IMR-90 (cell line): Measurements from ENCODE around the gene MCUB. TPM values are rescaled to one million over a fixed set of nuclear protein-coding genes. Genes with fewer than 3 reads are reported as not detected.

Experiments
- ATAC-seq: fragments of 200-7000 bp; cut with Tn5 transposase; 2 replicates; pipeline ENCODE4 v1.9.1; 2020; ENCODE audit warnings: low read depth, mild to moderate bottlenecking, moderate library complexity
- BruUV-seq: library from RNA; stranded (reverse); fragments of 400-500 nt; replicated peaks from 2 replicates; lab custom pipeline; 2021; lab: Mats Ljungman, UMichigan
- CTCF ChIA-PET: fragments of 300-600 bp; formaldehyde crosslinking; extraction: SDS; loops from one replicate; lab custom pipeline; 2021; ENCODE audit warnings: antibody characterized with exemption; lab: Yijun Ruan, JAX
- POLR2A ChIA-PET: fragments of 300-600 bp; sonication (Branson Sonifier 250); formaldehyde crosslinking; loops from one replicate; lab custom pipeline; 2022; ENCODE audit warnings: antibody characterized with exemption; ENCODE audit not compliant: unreplicated experiment; lab: Charles Lee
- DNase-seq: peaks from one replicate; pipeline ENCODE4 v3.0.0; 2013
- H2AFZ ChIP-seq: replicated peaks from 2 replicates; pipeline ENCODE3; 2013; ENCODE audit warnings: low read length, mild to moderate bottlenecking; ENCODE audit not compliant: poor library complexity
- H2AK5ac ChIP-seq: 2 replicates; pipeline ENCODE4 v1.6.1; 2013; ENCODE audit warnings: low read depth, low read length, inconsistent platforms
- H2AK9ac ChIP-seq: replicated peaks from 2 replicates; pipeline ENCODE3; 2013; ENCODE audit warnings: mild to moderate bottlenecking, low read depth, low read length, moderate library complexity; ENCODE audit not compliant: poor library complexity
- H2BK120ac ChIP-seq: 2 replicates; pipeline ENCODE4 v1.6.1; 2013; ENCODE audit warnings: low read depth, low read length, inconsistent platforms
- H2BK15ac ChIP-seq: 3 replicates; pipeline ENCODE4 v1.6.1; 2013; ENCODE audit warnings: low read depth, low read length, inconsistent platforms
- H2BK20ac ChIP-seq: 2 replicates; pipeline ENCODE4 v1.6.1; 2013; ENCODE audit warnings: low read depth, mild to moderate bottlenecking, inconsistent platforms, low read length, moderate library complexity
- H2BK5ac ChIP-seq: 2 replicates; pipeline ENCODE4 v1.6.1; 2013; ENCODE audit warnings: mild to moderate bottlenecking, low read depth, low read length, inconsistent platforms; ENCODE audit not compliant: poor library complexity, severe bottlenecking
- H3K14ac ChIP-seq: replicated peaks from 2 replicates; pipeline ENCODE4 v1.6.1; 2013; ENCODE audit warnings: low read depth, low read length, inconsistent platforms
- H3K18ac ChIP-seq: 2 replicates; pipeline ENCODE4 v1.6.1; 2013; ENCODE audit warnings: low read depth, low read length, control low read depth
- H3K23ac ChIP-seq: 2 replicates; pipeline ENCODE4 v1.6.1; 2013; ENCODE audit warnings: low read depth, low read length, inconsistent platforms
- H3K27ac ChIP-seq: 2 replicates; pipeline ENCODE4 v1.5.1; 2013; ENCODE audit warnings: mild to moderate bottlenecking, control low read depth, low read length; ENCODE audit not compliant: insufficient read depth
- H3K27me3 ChIP-seq: 2 replicates; pipeline ENCODE4 v1.6.1; 2013; ENCODE audit warnings: low read length; ENCODE audit not compliant: control insufficient read depth, insufficient read depth
- H3K36me3 ChIP-seq: 2 replicates; pipeline ENCODE4 v1.6.1; 2013; ENCODE audit warnings: low read length, mixed read lengths; ENCODE audit not compliant: control insufficient read depth, insufficient read depth
- H3K4ac ChIP-seq: 2 replicates; pipeline ENCODE4 v1.6.1; 2013; ENCODE audit warnings: low read depth, low read length, inconsistent platforms
- H3K4me1 ChIP-seq: 2 replicates; pipeline ENCODE4 v1.6.1; 2013; ENCODE audit warnings: low read length, mixed read lengths; ENCODE audit not compliant: control insufficient read depth, insufficient read depth
- H3K4me2 ChIP-seq: 2 replicates; pipeline ENCODE4 v1.6.1; 2013; ENCODE audit warnings: low read depth, mild to moderate bottlenecking, control low read depth, low read length, moderate library complexity
- H3K4me3 ChIP-seq: 2 replicates; pipeline ENCODE4 v1.5.1; 2013; ENCODE audit warnings: low read depth, mild to moderate bottlenecking, control low read depth, low read length, moderate library complexity; ENCODE audit not compliant: insufficient read depth
- H3K56ac ChIP-seq: 2 replicates; pipeline ENCODE4 v1.6.1; 2013; ENCODE audit warnings: low read length, inconsistent platforms; ENCODE audit not compliant: insufficient read depth; ENCODE audit errors: extremely low read depth
- H3K79me1 ChIP-seq, 2 experiments: 2 replicates each; pipeline ENCODE4 v1.6.1; 2013; ENCODE audit warnings: low read length in 2 of 2, inconsistent platforms in 1 of 2, low read depth in 1 of 2
- H3K9ac ChIP-seq: 2 replicates; pipeline ENCODE4 v1.6.1; 2013; ENCODE audit warnings: low read depth, low read length, control low read depth
- H3K9me1 ChIP-seq: 2 replicates; pipeline ENCODE4 v1.6.1; 2013; ENCODE audit warnings: low read length, inconsistent platforms; ENCODE audit not compliant: insufficient read depth
- H3K9me3 ChIP-seq: 2 replicates; pipeline ENCODE4 v1.6.1; 2013; ENCODE audit warnings: low read length; ENCODE audit not compliant: control insufficient read depth, insufficient read depth
- H4K20me1 ChIP-seq: 2 replicates; pipeline ENCODE4 v1.6.1; 2013; ENCODE audit warnings: low read length, inconsistent platforms; ENCODE audit not compliant: insufficient read depth
- H4K5ac ChIP-seq: 2 replicates; pipeline ENCODE4 v1.6.1; 2013; ENCODE audit warnings: mild to moderate bottlenecking, low read depth, low read length, control low read depth
- H4K8ac ChIP-seq, 2 experiments: 2 replicates each; pipeline ENCODE4 v1.6.1; 2013; ENCODE audit warnings: low read depth in 2 of 2, low read length in 2 of 2, control low read depth in 1 of 2, inconsistent platforms in 1 of 2
- H4K91ac ChIP-seq: 2 replicates; pipeline ENCODE4 v1.6.1; 2013; ENCODE audit warnings: low read depth, low read length, inconsistent platforms; ENCODE audit not compliant: insufficient read depth
- CHD1 ChIP-seq: IDR thresholded peaks from 2 replicates; pipeline ENCODE4 v1.6.1; 2012; ENCODE audit warnings: low read depth, low read length, improper control_type of control experiment
- FOS ChIP-seq: fragments of 150-350 bp; IDR thresholded peaks from 2 replicates; pipeline ENCODE4 v1.6.1; 2016; ENCODE audit warnings: low read depth, low read length
- MAZ ChIP-seq: IDR thresholded peaks from 2 replicates; pipeline ENCODE4 v1.6.1; 2012; ENCODE audit warnings: low read depth, mild to moderate bottlenecking, low read length, improper control_type of control experiment, moderate library complexity, borderline replicate concordance
- NFE2L2 ChIP-seq: fragments of 150-350 bp; IDR thresholded peaks from 2 replicates; pipeline ENCODE4 v1.6.1; 2016; ENCODE audit warnings: low read depth, mild to moderate bottlenecking, low read length
- POLR2A ChIP-seq: IDR thresholded peaks from 2 replicates; pipeline ENCODE4 v1.6.1; 2012; ENCODE audit warnings: mild to moderate bottlenecking, low read depth, low read length
- RAD21 ChIP-seq: IDR thresholded peaks from 2 replicates; pipeline ENCODE4 v1.6.1; 2012; ENCODE audit warnings: low read length, improper control_type of control experiment
- RFX5 ChIP-seq: IDR thresholded peaks from 2 replicates; pipeline ENCODE4 v1.8.0; 2012; ENCODE audit warnings: low read depth, mild to moderate bottlenecking, low read length, moderate library complexity
- SMC3 ChIP-seq: fragments of 150-350 bp; IDR thresholded peaks from 2 replicates; pipeline ENCODE4 v1.6.1; 2016; ENCODE audit warnings: low read depth, mild to moderate bottlenecking, antibody characterized with exemption, low read length, moderate library complexity
- WGBS, 2 experiments: methylation state at CpG; one replicate each; pipeline versions ENCODE4 v1.1.5 to v1.1.7; 2013; ENCODE audit warnings: missing lambda C conversion rate in 2 of 2; ENCODE audit not compliant: insufficient read length in 1 of 2; ENCODE audit errors: extremely low coverage in 2 of 2; 5-methylcytosine and 5-hydroxymethylcytosine counted together
- dilution Hi-C: fragments of 300-500 bp; cut with HindIII; formaldehyde crosslinking; loops from one replicate; pipeline ENCODE4 v1.14.3; 2018; ENCODE audit warnings: low sequenced_read_pairs; ENCODE audit not compliant: unreplicated experiment
- in situ Hi-C: fragments of 300-500 bp; cut with MboI; formaldehyde crosslinking; loops from 3 replicates; pipeline ENCODE4 v1.14.3; 2019; ENCODE audit warnings: low sequenced_read_pairs, inconsistent platforms, mixed read lengths
- intact Hi-C: fragments of 100-400 bp; cut with micrococcal nuclease; formaldehyde crosslinking; loops from 2 replicates; pipeline ENCODE4 v1.10.0; 2022
- polyA plus RNA-seq, 3 experiments: library from polyadenylated mRNA; depleted of rRNA; stranded (reverse); fragments of >200 nt; gene quantifications; 2 replicates each; pipeline ENCODE4 v1.2.3, GENCODE V29; 2012; ENCODE audit warnings: low replicate concordance in 1 of 3
- total RNA-seq: library from RNA; depleted of rRNA; stranded (reverse); fragments of >200 nt; gene quantifications from 2 replicates; pipeline ENCODE4 v1.2.3, GENCODE V29; 2012

MCUB gene
- total and polyA plus RNA-seq, 2 of the 4 experiments (the other 2 are of a cell fraction): 18.5 to 20.4 TPM

DNA sequence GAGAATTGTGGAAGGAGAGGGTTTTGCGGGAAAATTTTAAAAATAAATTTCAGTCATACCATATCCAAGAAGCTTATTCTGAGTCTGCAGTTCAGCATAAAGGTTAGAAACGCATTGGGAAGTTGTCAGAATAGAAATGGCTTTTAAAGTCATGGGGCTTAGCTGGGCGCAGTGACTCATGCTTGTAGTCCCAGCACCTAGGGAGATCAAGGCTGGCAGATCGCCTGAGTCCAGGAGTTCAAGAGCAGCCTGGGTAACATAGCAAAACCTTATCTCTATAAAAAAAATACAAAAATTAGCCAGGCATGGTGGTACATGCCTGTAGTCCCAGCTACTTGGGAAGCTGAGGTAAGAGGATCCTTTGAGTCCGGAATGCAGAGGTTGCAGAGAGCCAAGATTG is 173.7 kb downstream of the MCUB start:
- in situ Hi-C loops: no loop called here

More for the DNA sequence above, 173.7 kb downstream of the MCUB start:
- intact Hi-C loops (loop anchor here (5.0 kb wide), 1 partner anchor 301 kb away; the partner anchor contains the start of gene SEC24B), dilution Hi-C loops (no loop called here)
- no peak for ATAC-seq
- no peaks in the 10 kb centered on the region for H3K27me3 ChIP-seq
- no peak overlapping the region for H3K14ac ChIP-seq
- H2AFZ ChIP-seq: no peak overlapping the region
- no TSS peak for BruUV-seq
- no peak overlapping the region for H3K4me3 ChIP-seq
- H3K27ac ChIP-seq: no peak overlapping the region
- no peak overlapping the region for H2BK15ac ChIP-seq
- H3K4me1 ChIP-seq: peaks cover 9% of the 10 kb centered on the region
- POLR2A ChIA-PET: no interaction called here
- no peak for TF ChIP-seq FOS
- no peak for TF ChIP-seq SMC3
- TF ChIP-seq NFE2L2: no peak
- no peak for TF ChIP-seq RFX5
- TF ChIP-seq POLR2A: no peak
- TF ChIP-seq RAD21: no peak
- no peak for TF ChIP-seq MAZ
- TF ChIP-seq CHD1: no peak
- H2AK5ac ChIP-seq: no peak overlapping the region
- H3K79me1 ChIP-seq: peaks cover 7 to 8% of the 10 kb centered on the region in 2 experiments
- H3K36me3 ChIP-seq: no peaks in the 10 kb centered on the region
- H4K91ac ChIP-seq: no peak overlapping the region
- no peaks in the 10 kb centered on the region for H4K20me1 ChIP-seq
- H2BK5ac ChIP-seq: no peak overlapping the region
- H3K9me1 ChIP-seq: no peaks in the 10 kb centered on the region
- no peak for DNase-seq
- H3K4me2 ChIP-seq: no peak overlapping the region
- no peak overlapping the region for H2BK120ac ChIP-seq
- 83% methylated on average over 2 of the region's 5 CpGs; no CpG with 5 or more reads in 1 of the 2 experiments for WGBS, 2 experiments
- no peaks in the 10 kb centered on the region for H3K9me3 ChIP-seq
- no peak overlapping the region for H3K56ac ChIP-seq
- no peak overlapping the region for H3K23ac ChIP-seq
- H4K5ac ChIP-seq: no peak overlapping the region
- no peak overlapping the region for H2BK20ac ChIP-seq
- H3K4ac ChIP-seq: no peak overlapping the region
- H3K9ac ChIP-seq: no peak overlapping the region
- no peak overlapping the region for H3K18ac ChIP-seq
- H4K8ac ChIP-seq: no peak overlapping the region
- no peak overlapping the region for H2AK9ac ChIP-seq
- CTCF ChIA-PET: no interaction called here
